Endodermal cell (in vitro differentiated cells): ENCODE measurements around the gene DGKB. TPM values are rescaled to one million over a fixed set of nuclear protein-coding genes. Genes with fewer than 3 reads are reported as not detected.

Experiments used
- DNase-seq: peaks from one replicate; pipeline ENCODE4 v3.0.0-alpha.2; 2017
- H3K27ac ChIP-seq: 2 replicates; pipeline ENCODE4 v1.5.1; 2013; ENCODE audit warnings: mild to moderate bottlenecking, low read depth, low read length, moderate library complexity
- H3K27me3 ChIP-seq: 2 replicates; pipeline ENCODE4 v1.6.1; 2013; ENCODE audit warnings: mild to moderate bottlenecking, low read length, moderate library complexity; ENCODE audit not compliant: insufficient read depth, control insufficient read depth, poor library complexity, severe bottlenecking
- H3K36me3 ChIP-seq: 2 replicates; pipeline ENCODE4 v1.7.0; 2013; ENCODE audit warnings: mild to moderate bottlenecking, low read length, moderate library complexity; ENCODE audit not compliant: control insufficient read depth, insufficient read depth
- H3K4me1 ChIP-seq: one replicate; pipeline ENCODE4 v1.7.0; 2013; ENCODE audit warnings: low read length; ENCODE audit not compliant: control insufficient read depth, insufficient read depth
- H3K4me3 ChIP-seq: 2 replicates; pipeline ENCODE4 v1.5.1; 2013; ENCODE audit warnings: mild to moderate bottlenecking, low read length, moderate library complexity
- H3K9ac ChIP-seq: 2 replicates; pipeline ENCODE4 v1.6.1; 2013; ENCODE audit warnings: mild to moderate bottlenecking, low read length, moderate library complexity; ENCODE audit not compliant: poor library complexity, severe bottlenecking; ENCODE audit errors: extremely low read depth
- H3K9me3 ChIP-seq: 2 replicates; pipeline ENCODE4 v1.6.1; 2013; ENCODE audit warnings: mild to moderate bottlenecking, low read length, moderate library complexity; ENCODE audit not compliant: control insufficient read depth
- H3K27ac Mint-ChIP-seq: 2 replicates; pipeline ENCODE4 v1.8.0; 2020; ENCODE audit warnings: mixed read lengths
- H3K27me3 Mint-ChIP-seq: 2 replicates; pipeline ENCODE4 v1.8.0; 2021; ENCODE audit warnings: mild to moderate bottlenecking, mixed read lengths; ENCODE audit not compliant: insufficient read depth
- H3K36me3 Mint-ChIP-seq: 2 replicates; pipeline ENCODE4 v1.8.0; 2020; ENCODE audit warnings: low read depth, mixed read lengths
- H3K4me1 Mint-ChIP-seq: 2 replicates; pipeline ENCODE4 v1.8.0; 2020; ENCODE audit warnings: mixed read lengths
- H3K4me3 Mint-ChIP-seq: 2 replicates; pipeline ENCODE4 v1.8.0; 2020; ENCODE audit warnings: mild to moderate bottlenecking, moderate library complexity, mixed read lengths
- H3K9me3 Mint-ChIP-seq: 2 replicates; pipeline ENCODE4 v1.8.0; 2020; ENCODE audit warnings: mild to moderate bottlenecking, mixed read lengths
- CTCF ChIP-seq: fragments of 200-600 bp; sonication (generic); conservative IDR thresholded peaks from 2 replicates; pipeline ENCODE4 v1.5.0; 2021; ENCODE audit warnings: antibody characterized with exemption, mild to moderate bottlenecking
- WGBS, 2 experiments: methylation state at CpG; one replicate each; pipeline versions ENCODE4 v1.1.5 to v1.1.7; 2013; ENCODE audit warnings: missing lambda C conversion rate in 2 of 2, mixed read lengths in 1 of 2; ENCODE audit not compliant: insufficient coverage in 1 of 2, insufficient read length in 1 of 2; 5-methylcytosine and 5-hydroxymethylcytosine counted together
- total RNA-seq, 2 donors: library from RNA; stranded (reverse); fragmentation: NEBNext Ultra II Directional in 1 of 2; extraction: Animal tissue kit (Norgen Biotek cat#: 25700) in 1 of 2; gene quantifications; 2 replicates in 1 of 2; 3 replicates in 1 of 2; pipeline ENCODE4 v1.2.1, GENCODE V29; 2021

The DGKB gene
- total RNA-seq, 2 donors from 2014 or later = 5.1 to 5.2 TPM

- H3K27me3 Mint-ChIP-seq = no peaks in the 10 kb centered on the region
- Histone ChIP-seq H3K9ac (no peak overlapping the region), H3K27ac (no peak overlapping the region), H3K27me3 (no peaks in the 10 kb centered on the region), H3K9me3 (no peaks in the 10 kb centered on the region), H3K4me3 (no peak overlapping the region), H3K36me3 (no peaks in the 10 kb centered on the region), H3K4me1 (no peaks in the 10 kb centered on the region)
- H3K9me3 Mint-ChIP-seq = no peaks in the 10 kb centered on the region
- H3K4me1 Mint-ChIP-seq = no peaks in the 10 kb centered on the region
- no peaks in the 10 kb centered on the region for H3K36me3 Mint-ChIP-seq
- no peak for DNase-seq
- 100% methylated on average over 2 of the region's 2 CpGs for WGBS, 2 experiments
- no peak overlapping the region for H3K4me3 Mint-ChIP-seq
- TF ChIP-seq CTCF = no peak
- H3K27ac Mint-ChIP-seq = no peak overlapping the region
These were observed 627.2 kb downstream of the DGKB start for GRCh38 chr7:14275356-14275755.

GRCh38 chr7:14271441-14271840 is 631.1 kb downstream of the DGKB start:
- Mint-ChIP-seq H3K27ac (no peak overlapping the region), H3K27me3 (no peaks in the 10 kb centered on the region), H3K9me3 (no peaks in the 10 kb centered on the region), H3K4me1 (no peaks in the 10 kb centered on the region), H3K4me3 (no peak overlapping the region), H3K36me3 (no peaks in the 10 kb centered on the region)
- Histone ChIP-seq H3K4me1 (no peaks in the 10 kb centered on the region), H3K9me3 (no peaks in the 10 kb centered on the region), H3K4me3 (no peak overlapping the region), H3K36me3 (no peaks in the 10 kb centered on the region), H3K27ac (no peak overlapping the region), H3K9ac (no peak overlapping the region), H3K27me3 (no peaks in the 10 kb centered on the region)
- no peak for TF ChIP-seq CTCF
- 80 to 94% methylated on average over 3 of the region's 3 CpGs for WGBS, 2 experiments
- DNase-seq = no peak

- H3K9me3 Mint-ChIP-seq = no peaks in the 10 kb centered on the region
- H3K27me3 Mint-ChIP-seq = no peaks in the 10 kb centered on the region
- no peak overlapping the region for H3K4me3 Mint-ChIP-seq
- H3K36me3 Mint-ChIP-seq = no peaks in the 10 kb centered on the region
- DNase-seq = no peak
- H3K36me3 ChIP-seq = no peaks in the 10 kb centered on the region
- H3K9ac ChIP-seq = no peak overlapping the region
- no peak for TF ChIP-seq CTCF
- 89 to 91% methylated on average over 4 to 5 of the region's 5 CpGs for WGBS, 2 experiments
- H3K27ac ChIP-seq = no peak overlapping the region
- H3K4me1 Mint-ChIP-seq = no peaks in the 10 kb centered on the region
- no peak overlapping the region for H3K27ac Mint-ChIP-seq
- H3K4me1 ChIP-seq = no peaks in the 10 kb centered on the region
- no peaks in the 10 kb centered on the region for H3K27me3 ChIP-seq
- no peaks in the 10 kb centered on the region for H3K9me3 ChIP-seq
- no peak overlapping the region for H3K4me3 ChIP-seq
These were observed 632.5 kb downstream of the DGKB start for GRCh38 chr7:14270099-14270498.
